Vagina (tissue), 2 donors: ENCODE data around the gene APBA1. TPM values are rescaled to one million over a fixed set of nuclear protein-coding genes. Genes with fewer than 3 reads are reported as not detected.
A peak's percentile ranks its signal among the peaks of the same experiment; 100 is the strongest.

Experiments used
- DNase-seq, 2 donors: peaks; one replicate each; pipeline ENCODE4 v3.0.0-alpha.2; 2017; ENCODE audit errors: extremely low spot score in 2 of 2
- H3K27ac ChIP-seq: fragments of 200-600 bp; sonication (generic); one replicate; pipeline ENCODE4 v1.5.1; 2019
- H3K27me3 ChIP-seq: fragments of 200-600 bp; sonication (generic); one replicate; pipeline ENCODE4 v1.5.1; 2019
- H3K36me3 ChIP-seq, 2 donors: fragments of 200-600 bp; sonication (generic); one replicate each; pipeline ENCODE4 v1.5.1; 2017 to 2019
- H3K4me1 ChIP-seq: fragments of 200-600 bp; sonication (generic); one replicate; pipeline ENCODE4 v1.5.1; 2019
- H3K4me3 ChIP-seq, 2 donors: fragments of 200-600 bp; sonication (generic); 1 replicate in 1 of 2; 2 replicates in 1 of 2; pipeline ENCODE4 v1.5.1; 2016 to 2019
- H3K9me3 ChIP-seq: fragments of 200-600 bp; sonication (generic); one replicate; pipeline ENCODE4 v1.5.1; 2019
- POLR2A ChIP-seq, 2 donors: fragments of 450-650 bp; IDR thresholded peaks; one replicate each; pipeline ENCODE4 v1.6.1; 2017; ENCODE audit warnings: antibody characterized with exemption in 2 of 2, mild to moderate bottlenecking in 2 of 2, moderate library complexity in 2 of 2
- POLR2AphosphoS5 ChIP-seq, 2 donors: sonication (generic); formaldehyde crosslinking; IDR thresholded peaks; one replicate each; pipeline ENCODE4 v1.9.0; 2017; ENCODE audit warnings: antibody characterized with exemption in 2 of 2, mild to moderate bottlenecking in 2 of 2, low read depth in 1 of 2; ENCODE audit not compliant: insufficient read depth in 1 of 2
- intact Hi-C: fragments of 100-400 bp; cut with DNase I; formaldehyde crosslinking; loops from one replicate; pipeline ENCODE4 v1.15.1; 2023
- total RNA-seq: library from RNA; depleted of rRNA; stranded (reverse); fragments of >200 nt; gene quantifications from one replicate; pipeline ENCODE4 v1.2.3, GENCODE V29; 2016
- TF ChIP-seq, protein P1 (sequence below), 3 experiments: fragments of 450-650 bp in 2 of 3; fragments of 200-600 bp in 1 of 3; sonication (generic) in 1 of 3; IDR thresholded peaks; one replicate each; pipeline ENCODE4 v1.5.1; 2017 to 2019; ENCODE audit warnings: antibody characterized with exemption in 3 of 3, mild to moderate bottlenecking in 2 of 3, moderate library complexity in 2 of 3

APBA1 gene
- total RNA-seq, 1 donor from 2014 or later, result 13.3 TPM

DNA sequence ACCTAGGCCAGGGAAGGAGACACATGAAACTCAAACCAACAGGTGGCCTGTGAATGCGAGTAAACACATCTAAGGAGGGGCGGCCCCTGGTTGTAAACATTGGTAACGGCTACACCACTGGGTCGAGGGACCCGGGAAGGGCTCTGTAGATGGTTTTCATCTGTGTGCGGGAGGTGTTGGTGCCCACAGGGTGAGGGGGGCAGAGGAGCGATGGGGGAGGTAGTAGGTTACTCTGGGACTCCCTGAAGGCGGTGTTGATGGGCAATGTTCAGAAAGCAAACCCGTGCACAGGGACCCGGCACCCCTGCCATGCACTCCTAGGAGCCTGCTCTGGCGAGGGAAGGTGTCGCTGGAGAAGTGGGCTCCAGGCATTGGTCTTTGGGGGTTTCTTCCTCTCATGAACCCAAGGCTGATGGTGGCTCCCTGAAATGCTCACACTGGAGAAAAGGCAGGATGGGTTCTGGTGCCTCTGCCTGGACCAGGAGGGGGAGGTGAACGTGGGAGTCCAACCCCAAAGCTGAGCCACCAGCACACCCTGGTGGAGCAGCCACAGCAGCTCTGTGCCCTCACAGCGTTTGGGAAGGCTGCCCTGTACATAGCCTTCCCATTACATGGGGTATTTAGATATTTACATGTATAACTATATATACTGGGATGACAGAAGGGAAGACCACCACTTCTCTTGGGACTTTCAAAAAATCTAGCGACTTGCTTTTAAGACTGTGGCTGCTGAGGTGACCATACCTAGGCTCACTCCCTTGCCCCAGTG is 244.0 kb downstream of the APBA1 start:
- Histone ChIP-seq H3K27me3 (no peaks in the 10 kb centered on the region), H3K4me1 (no peaks in the 10 kb centered on the region), H3K36me3 (no peaks in the 10 kb centered on the region), H3K4me3 (no peak overlapping the region), H3K9me3 (no peaks in the 10 kb centered on the region), H3K27ac (no peak overlapping the region)
- intact Hi-C loops, result no loop called here
- TF ChIP-seq POLR2A (IDR thresholded peaks at IDR 0.05), result no peak
- no peak for DNase-seq

DNA sequence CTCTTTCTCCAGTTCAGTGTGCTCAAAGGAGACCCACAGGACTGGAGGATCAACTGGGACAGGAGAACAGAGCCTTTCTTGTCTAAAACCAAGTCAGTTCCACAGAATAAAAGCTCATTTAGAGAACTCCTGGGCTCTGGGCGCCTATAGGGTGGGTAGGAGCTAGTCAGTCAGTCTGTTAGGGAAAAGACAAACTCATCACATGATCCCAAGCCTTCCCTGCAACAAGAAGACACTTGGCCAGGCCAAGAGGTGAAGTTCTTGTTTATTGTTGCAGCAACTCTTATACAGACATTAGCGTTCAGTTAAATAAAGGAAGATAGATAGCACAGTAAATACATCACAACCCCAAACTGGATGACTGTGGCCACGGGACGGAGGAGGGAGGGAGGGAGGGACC is 244.9 kb downstream of the APBA1 start:
- TF ChIP-seq POLR2A (IDR thresholded peaks at IDR 0.05), result no peak
- TF ChIP-seq, protein P1, sequence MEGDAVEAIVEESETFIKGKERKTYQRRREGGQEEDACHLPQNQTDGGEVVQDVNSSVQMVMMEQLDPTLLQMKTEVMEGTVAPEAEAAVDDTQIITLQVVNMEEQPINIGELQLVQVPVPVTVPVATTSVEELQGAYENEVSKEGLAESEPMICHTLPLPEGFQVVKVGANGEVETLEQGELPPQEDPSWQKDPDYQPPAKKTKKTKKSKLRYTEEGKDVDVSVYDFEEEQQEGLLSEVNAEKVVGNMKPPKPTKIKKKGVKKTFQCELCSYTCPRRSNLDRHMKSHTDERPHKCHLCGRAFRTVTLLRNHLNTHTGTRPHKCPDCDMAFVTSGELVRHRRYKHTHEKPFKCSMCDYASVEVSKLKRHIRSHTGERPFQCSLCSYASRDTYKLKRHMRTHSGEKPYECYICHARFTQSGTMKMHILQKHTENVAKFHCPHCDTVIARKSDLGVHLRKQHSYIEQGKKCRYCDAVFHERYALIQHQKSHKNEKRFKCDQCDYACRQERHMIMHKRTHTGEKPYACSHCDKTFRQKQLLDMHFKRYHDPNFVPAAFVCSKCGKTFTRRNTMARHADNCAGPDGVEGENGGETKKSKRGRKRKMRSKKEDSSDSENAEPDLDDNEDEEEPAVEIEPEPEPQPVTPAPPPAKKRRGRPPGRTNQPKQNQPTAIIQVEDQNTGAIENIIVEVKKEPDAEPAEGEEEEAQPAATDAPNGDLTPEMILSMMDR (IDR thresholded peaks at IDR 0.05), result no peak
- TF ChIP-seq POLR2AphosphoS5 (IDR thresholded peaks at IDR 0.05; ENCODE audit: insufficient read depth in 1 of 2, low read depth in 1 of 2), result no peak
- H3K36me3 ChIP-seq, result no peaks in the 10 kb centered on the region
- intact Hi-C loops, result no loop called here
- no peak overlapping the region for H3K4me3 ChIP-seq
- no peak overlapping the region for H3K27ac ChIP-seq
- H3K9me3 ChIP-seq, result no peaks in the 10 kb centered on the region
- H3K27me3 ChIP-seq, result no peaks in the 10 kb centered on the region
- no peaks in the 10 kb centered on the region for H3K4me1 ChIP-seq
- DNase-seq, result no peak

DNA sequence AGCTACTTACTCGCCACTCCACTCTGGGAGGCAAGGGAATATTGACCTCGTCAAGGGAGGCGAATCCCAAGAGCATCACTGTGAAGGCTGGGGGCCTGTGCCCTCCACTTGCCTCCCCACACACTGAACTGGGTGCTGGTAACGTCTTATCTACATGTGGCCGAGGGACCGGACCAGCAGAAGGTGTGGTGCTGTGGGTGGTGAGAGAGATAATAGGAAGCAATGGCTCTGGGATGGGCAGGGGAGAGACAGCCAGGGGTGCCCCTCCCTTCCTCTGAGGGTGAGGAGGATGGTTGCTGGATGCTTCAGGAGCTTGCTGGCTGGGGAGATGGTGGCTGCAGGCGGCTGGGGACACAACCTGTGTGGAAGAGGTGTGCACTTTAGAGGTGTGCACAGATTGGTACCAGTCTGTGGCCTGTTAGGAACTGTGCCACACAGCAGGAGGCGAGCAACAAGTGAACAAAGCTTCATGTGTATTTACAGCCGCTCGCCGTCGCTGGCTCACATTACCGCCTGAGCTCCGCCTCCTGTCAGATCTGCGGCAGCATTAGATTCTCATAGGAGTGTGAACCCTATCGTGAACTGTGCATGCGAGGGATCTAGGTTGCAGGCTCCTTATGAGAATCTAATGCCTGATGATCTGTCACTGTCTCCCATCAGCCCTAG is 246.9 kb downstream of the APBA1 start:
- Histone ChIP-seq H3K27ac (no peak overlapping the region), H3K36me3 (no peaks in the 10 kb centered on the region), H3K4me1 (no peaks in the 10 kb centered on the region), H3K9me3 (no peaks in the 10 kb centered on the region), H3K4me3 (no peak overlapping the region), H3K27me3 (no peaks in the 10 kb centered on the region)
- intact Hi-C loops, result no loop called here
- TF ChIP-seq, protein P1 (IDR thresholded peaks at IDR 0.05), result no peak
- TF ChIP-seq POLR2A (IDR thresholded peaks at IDR 0.05), result no peak
- no peak for DNase-seq

DNA sequence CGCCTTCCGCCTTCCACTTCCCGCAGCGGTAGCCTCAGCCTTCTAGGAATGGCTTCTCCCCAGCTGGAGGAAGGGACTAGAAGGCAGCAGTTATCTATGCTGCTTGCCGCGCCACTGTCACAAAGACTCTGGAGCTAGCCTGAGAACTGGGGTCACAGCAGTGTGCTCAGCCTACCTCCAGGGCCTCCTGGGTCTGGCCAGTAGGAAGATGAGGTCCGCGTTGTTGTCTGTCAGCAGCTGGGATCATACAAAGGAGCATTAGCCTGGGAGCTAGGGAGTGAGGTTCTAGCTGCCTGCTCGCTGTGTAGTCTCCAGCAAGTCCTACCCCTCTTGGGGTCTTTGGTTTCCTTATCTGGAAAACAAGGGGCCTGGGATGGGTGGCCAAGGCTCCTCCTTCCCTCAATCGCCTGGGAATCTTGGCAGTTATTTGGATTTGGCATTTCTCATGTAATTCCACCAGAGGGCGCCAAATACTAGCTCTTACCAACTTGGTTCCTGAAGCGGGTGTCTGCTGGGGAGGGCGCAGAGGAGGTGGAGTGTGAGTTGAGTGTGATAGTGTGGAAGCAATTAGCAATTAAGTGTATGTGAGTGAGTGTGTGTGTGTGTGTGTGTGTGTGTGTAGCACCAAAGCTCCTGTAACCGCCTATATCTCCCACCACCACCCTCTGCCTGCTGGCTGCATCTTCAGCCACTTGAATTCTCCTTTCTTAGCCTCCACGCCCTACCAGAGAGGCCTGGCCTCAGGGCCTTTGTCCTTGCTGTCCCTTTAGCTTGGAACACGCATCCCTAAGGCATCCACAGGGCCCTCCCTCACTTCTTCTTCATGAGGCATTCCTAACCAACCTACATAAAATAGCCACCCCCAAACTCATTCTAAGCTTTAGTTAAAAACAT is 250.0 kb downstream of the APBA1 start:
- H3K27me3 ChIP-seq, result no peaks in the 10 kb centered on the region
- H3K4me1 ChIP-seq, result no peaks in the 10 kb centered on the region
- H3K4me3 ChIP-seq, result no peak overlapping the region
- no peaks in the 10 kb centered on the region for H3K9me3 ChIP-seq
- H3K27ac ChIP-seq, result no peak overlapping the region
- H3K36me3 ChIP-seq, result no peaks in the 10 kb centered on the region
- DNase-seq, result no peak
- intact Hi-C loops, result loop anchor here (5.0 kb wide), 1 partner anchor 125 kb away; no protein-coding TSS in a partner anchor
- no peak for TF ChIP-seq POLR2AphosphoS5 (IDR thresholded peaks at IDR 0.05; ENCODE audit: insufficient read depth in 1 of 2, low read depth in 1 of 2)
- TF ChIP-seq, protein P1 (IDR thresholded peaks at IDR 0.05), result peak; percentile 73 to 83 (median 82)
- no peak for TF ChIP-seq POLR2A (IDR thresholded peaks at IDR 0.05)

DNA sequence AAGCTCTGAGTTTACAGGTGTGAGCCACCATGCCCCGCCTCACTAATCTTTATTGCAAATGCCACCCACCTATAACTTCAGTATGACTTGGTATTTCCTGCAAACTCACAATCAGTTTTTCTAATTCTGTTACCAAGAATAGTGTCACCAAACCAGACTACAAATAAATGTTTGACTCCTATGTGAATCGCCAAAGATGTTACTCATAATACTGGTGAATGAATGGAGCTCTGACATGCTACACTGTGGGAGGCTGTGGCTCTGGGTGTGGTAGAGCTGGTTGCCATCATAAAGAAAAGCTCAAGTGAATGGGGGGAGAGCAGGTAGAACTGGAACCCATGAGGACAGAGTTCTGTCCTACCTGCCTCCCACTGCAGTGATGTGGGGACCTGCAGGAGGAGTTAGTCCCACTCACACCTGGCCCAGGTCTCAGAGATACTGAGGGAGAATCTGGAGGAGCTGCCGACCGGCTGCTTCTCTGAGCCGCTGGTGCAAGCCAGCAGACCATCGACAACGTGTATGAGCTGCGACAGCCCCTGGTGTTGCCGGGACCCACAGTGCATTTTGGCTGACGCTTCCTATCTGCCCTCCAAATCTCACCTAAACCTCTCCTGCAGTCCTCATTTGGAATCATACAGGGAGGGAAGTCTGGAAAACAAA is 251.4 kb downstream of the APBA1 start:
- no peak overlapping the region for H3K4me3 ChIP-seq
- no peaks in the 10 kb centered on the region for H3K27me3 ChIP-seq
- no peaks in the 10 kb centered on the region for H3K4me1 ChIP-seq
- no peaks in the 10 kb centered on the region for H3K9me3 ChIP-seq
- no peak overlapping the region for H3K27ac ChIP-seq
- H3K36me3 ChIP-seq, result no peaks in the 10 kb centered on the region
- intact Hi-C loops, result loop anchor here (5.0 kb wide), 1 partner anchor 127 kb away; no protein-coding TSS in a partner anchor
- TF ChIP-seq POLR2AphosphoS5 (IDR thresholded peaks at IDR 0.05; ENCODE audit: insufficient read depth in 1 of 2, low read depth in 1 of 2) (no peak), POLR2A (IDR thresholded peaks at IDR 0.05) (no peak)
- TF ChIP-seq, protein P1 (IDR thresholded peaks at IDR 0.05), result no peak
- no peak for DNase-seq
